Activated T-helper 1 cell treated with anti-CD3 and anti-CD28 coated beads, Interleukin-2, amount 50 U/mL, for 16 hours (primary cell): ENCODE results near the gene SIK2.
"Not testable (repeated sequence)": the region's sequence is repeated elsewhere in the genome, so short reads cannot be mapped to it uniquely, and the experiment has no call there.

ENCODE experiments used
- DNase-seq, 2 donors: peaks; one replicate each; pipeline ENCODE4 v3.0.0-alpha.2; 2020; ENCODE audit warnings: low read depth in 1 of 2, low spot score in 1 of 2

SIK2 gene

GRCh38 chr11:111620518-111620917 lies 18.3 kb downstream of the SIK2 start:
- no peak for DNase-seq

- DNase-seq, result no peak
Measured at GRCh38 chr11:111623527-111624030, 21.3 kb downstream of the SIK2 start.

- no peak for DNase-seq
Measured at GRCh38 chr11:111624608-111625007, 22.4 kb downstream of the SIK2 start.

GRCh38 chr11:111627591-111627990 lies 25.3 kb downstream of the SIK2 start:
- DNase-seq, result no peak

- DNase-seq, result no peak
Measured at GRCh38 chr11:111629499-111629898, 27.2 kb downstream of the SIK2 start.

- no peak for DNase-seq
Measured at GRCh38 chr11:111631024-111631665, 28.9 kb downstream of the SIK2 start.

GRCh38 chr11:111631666-111632039 lies 29.4 kb downstream of the SIK2 start:
- no peak for DNase-seq

GRCh38 chr11:111632516-111633220 lies 30.4 kb downstream of the SIK2 start:
- no peak for DNase-seq

GRCh38 chr11:111633248-111633647 lies 31.0 kb downstream of the SIK2 start:
- no peak for DNase-seq

GRCh38 chr11:111633756-111634362 lies 31.6 kb downstream of the SIK2 start:
- no peak for DNase-seq

- no peak for DNase-seq
Measured at GRCh38 chr11:111634981-111635705, 32.9 kb downstream of the SIK2 start.

- no peak for DNase-seq
Measured at GRCh38 chr11:111635706-111636045, 33.4 kb downstream of the SIK2 start.

GRCh38 chr11:111637885-111638284 lies 35.6 kb downstream of the SIK2 start:
- no peak for DNase-seq

GRCh38 chr11:111639226-111639925 lies 37.1 kb downstream of the SIK2 start:
- DNase-seq, result no peak

GRCh38 chr11:111641339-111642015 lies 39.2 kb downstream of the SIK2 start:
- no peak for DNase-seq

- DNase-seq, result no peak
Measured at GRCh38 chr11:111642542-111642941, 40.3 kb downstream of the SIK2 start.

GRCh38 chr11:111644922-111645321 lies 42.7 kb downstream of the SIK2 start:
- no peak for DNase-seq

- DNase-seq, result no peak
Measured at GRCh38 chr11:111645657-111646316, 43.5 kb downstream of the SIK2 start.

- DNase-seq, result not testable (repeated sequence)
Measured at GRCh38 chr11:111651336-111651735, 49.1 kb downstream of the SIK2 start.

GRCh38 chr11:111652184-111652583 lies 49.9 kb downstream of the SIK2 start:
- no peak for DNase-seq
